HCT116 (cell line): ENCODE measurements around the gene SEC16A. TPM values are rescaled to one million over a fixed set of nuclear protein-coding genes. Genes with fewer than 3 reads are reported as not detected.

Experiments
- ATAC-seq: fragments of 200-7000 bp; cut with Tn5 transposase; 2 replicates; pipeline ENCODE4 v1.9.1; 2020; ENCODE audit warnings: mild to moderate bottlenecking, moderate library complexity
- BruUV-seq: library from RNA; stranded (reverse); fragments of 400-500 nt; replicated peaks from 2 replicates; lab custom pipeline; 2021; lab: Mats Ljungman, UMichigan
- CTCF ChIA-PET: fragments of 300-600 bp; sonication (Branson Sonifier 250); formaldehyde crosslinking; loops from one replicate; lab custom pipeline; 2021; ENCODE audit warnings: antibody characterized with exemption; lab: Charles Lee
- POLR2A ChIA-PET: fragments of 300-600, 350-600 bp; sonication (Branson Sonifier 250); formaldehyde crosslinking; loops from one replicate; lab custom pipeline; 2021; ENCODE audit warnings: antibody characterized with exemption; lab: Charles Lee
- RAD21 ChIA-PET, 2 experiments: fragments of 300-600 bp; sonication (Branson Sonifier 250); formaldehyde crosslinking; loops; one replicate each; lab custom pipeline; 2023; ENCODE audit warnings: low total read pairs in 2 of 2; ENCODE audit not compliant: uncharacterized antibody in 2 of 2, unreplicated experiment in 2 of 2, low non-redundant PET in 1 of 2; lab: Charles Lee
- DNase-seq: peaks from one replicate; pipeline ENCODE4 v3.0.0-alpha.2; 2010; ENCODE audit warnings: low read depth, low spot score
- H2AFZ ChIP-seq: fragments of 200-600 bp; shearing (Covaris generic), sonication (generic); 2 replicates; pipeline ENCODE4 v1.6.1; 2017; ENCODE audit warnings: low read depth, mixed run types, mixed read lengths, antibody characterized with exemption, low read length; ENCODE audit not compliant: poor library complexity, severe bottlenecking
- H3K27ac ChIP-seq: 2 replicates; pipeline ENCODE4 v1.5.1; 2012; ENCODE audit warnings: low read depth, low read length
- H3K27me3 ChIP-seq: fragments of 200-600 bp; sonication (generic); 2 replicates; pipeline ENCODE4 v1.6.1; 2016; ENCODE audit warnings: mixed run types, low read length, mixed read lengths; ENCODE audit not compliant: insufficient read depth
- H3K36me3 ChIP-seq, 2 experiments: fragments of 200-500 bp in 1 of 2; fragments of 200-600 bp in 1 of 2; sonication (Bioruptor generic) in 1 of 2; sonication (generic) in 1 of 2; 2 replicates each; pipeline versions ENCODE4 v1.5.1 to v1.6.1; 2014 to 2016; ENCODE audit warnings: low read length in 2 of 2, inconsistent platforms in 1 of 2, mixed read lengths in 1 of 2, mixed run types in 1 of 2; ENCODE audit not compliant: insufficient read depth in 2 of 2, control insufficient read depth in 1 of 2
- H3K4me1 ChIP-seq, 2 experiments: fragments of 200-600 bp in 1 of 2; sonication (generic) in 1 of 2; 2 replicates each; pipeline versions ENCODE4 v1.5.1 to v1.6.1; 2012 to 2017; ENCODE audit warnings: low read length in 2 of 2, inconsistent platforms in 1 of 2, mild to moderate bottlenecking in 1 of 2, mixed read lengths in 1 of 2, mixed run types in 1 of 2, moderate library complexity in 1 of 2; ENCODE audit not compliant: insufficient read depth in 2 of 2, control insufficient read depth in 1 of 2
- H3K4me2 ChIP-seq: fragments of 200-600 bp; sonication (generic); 2 replicates; pipeline ENCODE4 v1.6.1; 2017; ENCODE audit warnings: mixed run types, low read length, mixed read lengths
- H3K4me3 ChIP-seq, 2 experiments: fragments of 200-600 bp in 1 of 2; sonication (generic) in 1 of 2; replicated peaks in 1 of 2; 2 replicates each; pipeline ENCODE4 v1.5.1; 2011 to 2016; ENCODE audit warnings: low read length in 2 of 2, control low read depth in 1 of 2, low read depth in 1 of 2, mild to moderate bottlenecking in 1 of 2, mixed read lengths in 1 of 2, mixed run types in 1 of 2
- H3K79me2 ChIP-seq: fragments of 200-600 bp; sonication (generic); 2 replicates; pipeline ENCODE4 v1.6.1; 2017; ENCODE audit warnings: mild to moderate bottlenecking, mixed run types, low read length, moderate library complexity, mixed read lengths; ENCODE audit not compliant: insufficient read depth
- H3K9ac ChIP-seq: fragments of 200-600 bp; sonication (generic); 2 replicates; pipeline ENCODE4 v1.6.1; 2016; ENCODE audit warnings: low read length, mixed read lengths
- H3K9me2 ChIP-seq: fragments of 200-600 bp; sonication (generic), shearing (Covaris generic); 2 replicates; pipeline ENCODE4 v1.6.1; 2017; ENCODE audit warnings: mixed run types, mild to moderate bottlenecking, moderate library complexity; ENCODE audit not compliant: insufficient read depth
- H3K9me3 ChIP-seq, 2 experiments: fragments of 200-500 bp in 1 of 2; fragments of 200-600 bp in 1 of 2; sonication (Bioruptor generic) in 1 of 2; sonication (generic) in 1 of 2; 2 replicates each; pipeline ENCODE4 v1.6.1; 2014 to 2017; ENCODE audit warnings: low read length in 2 of 2, mixed read lengths in 2 of 2, inconsistent platforms in 1 of 2, low read depth in 1 of 2, mild to moderate bottlenecking in 1 of 2, mixed run types in 1 of 2, moderate library complexity in 1 of 2; ENCODE audit not compliant: control insufficient read depth in 1 of 2, insufficient read depth in 1 of 2
- H4K20me1 ChIP-seq: fragments of 200-600 bp; sonication (generic), shearing (Covaris generic); 2 replicates; pipeline ENCODE4 v1.6.1; 2017; ENCODE audit warnings: mixed run types, mild to moderate bottlenecking, moderate library complexity; ENCODE audit not compliant: insufficient read depth
- CBX3 ChIP-seq: IDR thresholded peaks from 2 replicates; pipeline ENCODE4 v1.6.1; 2012; ENCODE audit warnings: low read depth
- EGR1 ChIP-seq: IDR thresholded peaks from 2 replicates; pipeline ENCODE4 v1.6.1; 2012; ENCODE audit warnings: low read depth
- EZH2 ChIP-seq: fragments of 200-600 bp; sonication (generic); IDR thresholded peaks from 2 replicates; pipeline ENCODE4 v1.6.1; 2017; ENCODE audit warnings: antibody characterized with exemption, mixed run types
- EZH2phosphoT487 ChIP-seq: fragments of 200-600 bp; IDR thresholded peaks from 2 replicates; pipeline ENCODE4 v1.6.1; 2018; ENCODE audit warnings: antibody characterized with exemption, borderline replicate concordance
- FOSL1 ChIP-seq: IDR thresholded peaks from 2 replicates; pipeline ENCODE4 v1.6.1; 2012; ENCODE audit warnings: low read depth
- JUND ChIP-seq: IDR thresholded peaks from 2 replicates; pipeline ENCODE4 v1.6.1; 2012
- POLR2AphosphoS5 ChIP-seq: IDR thresholded peaks from 2 replicates; pipeline ENCODE4 v1.6.1; 2011; ENCODE audit warnings: mild to moderate bottlenecking, low read depth, low read length, moderate library complexity
- RAD21 ChIP-seq: IDR thresholded peaks from 2 replicates; pipeline ENCODE4 v1.6.1; 2012; ENCODE audit warnings: low read depth, mild to moderate bottlenecking
- TCF7L2 ChIP-seq: IDR thresholded peaks from 2 replicates; pipeline ENCODE4 v1.7.0; 2011; ENCODE audit warnings: borderline replicate concordance, inconsistent platforms; ENCODE audit not compliant: insufficient read depth, insufficient read length; ENCODE audit errors: extremely low read depth
- YY1 ChIP-seq: IDR thresholded peaks from 2 replicates; pipeline ENCODE4 v1.6.1; 2011; ENCODE audit warnings: low read length, low read depth, moderate library complexity, mild to moderate bottlenecking; ENCODE audit not compliant: insufficient replicate concordance; ENCODE audit errors: extremely low read depth
- intact Hi-C: fragments of 100-400 bp; cut with micrococcal nuclease; formaldehyde crosslinking; loops from 2 replicates; pipeline ENCODE4 v1.10.0; 2022
- total RNA-seq: library from RNA; stranded (reverse); gene quantifications from one replicate; pipeline ENCODE4 v1.2.1, GENCODE V29; 2021; ENCODE audit not compliant: unreplicated experiment
- TF ChIP-seq, protein P1 (sequence below): IDR thresholded peaks from 2 replicates; pipeline ENCODE4 v1.6.1; 2011; ENCODE audit warnings: mild to moderate bottlenecking, low read length, moderate library complexity; ENCODE audit not compliant: insufficient replicate concordance; ENCODE audit errors: extremely low read depth
- TF ChIP-seq, protein P2 (sequence below), 3 experiments: fragments of 200-600 bp in 1 of 3; sonication (generic) in 1 of 3; IDR thresholded peaks in 2 of 3; conservative IDR thresholded peaks in 1 of 3; 2 replicates each; pipeline ENCODE4 v1.5.1; 2012 to 2017; ENCODE audit warnings: low read depth in 2 of 3, low read length in 2 of 3, antibody characterized with exemption in 1 of 3, borderline replicate concordance in 1 of 3, control low read depth in 1 of 3, mild to moderate bottlenecking in 1 of 3, mixed read lengths in 1 of 3, mixed run types in 1 of 3, moderate library complexity in 1 of 3; ENCODE audit not compliant: insufficient read depth in 1 of 3
- TF ChIP-seq, protein P3 (sequence below): IDR thresholded peaks from 2 replicates; pipeline ENCODE4 v1.6.1; 2012
- TF ChIP-seq, protein P4 (sequence below): IDR thresholded peaks from 2 replicates; pipeline ENCODE4 v1.6.1; 2012

Gene SEC16A
- total RNA-seq, 1 experiment from 2014 or later, result 49.8 TPM

DNA sequence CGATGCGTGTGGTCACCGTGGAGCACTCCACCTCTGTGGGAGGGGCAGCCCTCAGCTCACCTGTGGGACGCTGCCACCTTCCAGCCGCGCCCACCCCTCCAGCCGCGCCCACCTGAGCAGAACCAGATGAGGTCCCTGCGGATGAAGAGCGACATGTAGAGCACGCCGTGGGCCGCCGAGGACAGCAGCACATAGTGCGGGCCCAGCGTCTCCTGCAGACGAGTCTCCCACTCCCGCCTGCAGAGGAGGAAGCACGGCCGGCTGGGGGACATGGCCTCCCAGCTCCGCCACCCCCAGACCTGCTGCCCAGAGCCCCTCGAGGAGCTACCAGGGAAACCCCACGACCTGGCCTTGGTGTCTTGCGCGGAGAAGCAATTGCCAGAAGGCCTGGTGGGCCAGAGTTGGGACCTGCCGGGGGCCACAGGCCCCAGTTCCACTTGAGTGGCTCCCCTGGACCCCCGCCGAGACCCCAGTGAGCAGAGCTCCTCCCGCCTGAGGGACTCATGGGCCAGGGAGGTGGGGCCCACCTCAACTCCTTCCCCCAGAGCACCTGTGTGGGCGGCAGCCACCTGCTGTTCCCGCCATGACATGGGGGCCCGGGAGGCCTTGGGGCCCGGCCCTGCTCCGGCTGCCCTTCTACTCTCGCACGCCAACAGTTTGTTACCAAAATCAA lies 49.7 kb downstream of the SEC16A start:
- Histone ChIP-seq H4K20me1 (no peaks in the 10 kb centered on the region), H3K9ac (no peak overlapping the region)

More for the DNA sequence above, 49.7 kb downstream of the SEC16A start:
- H3K27me3 ChIP-seq, result no peaks in the 10 kb centered on the region
- intact Hi-C loops, result no loop called here
- ChIA-PET CTCF (no interaction called here), RAD21 (no interaction called here), POLR2A (no interaction called here)
- H3K4me2 ChIP-seq, result no peak overlapping the region
- H3K79me2 ChIP-seq, result peaks cover 48% of the 10 kb centered on the region
- TF ChIP-seq, protein P1, sequence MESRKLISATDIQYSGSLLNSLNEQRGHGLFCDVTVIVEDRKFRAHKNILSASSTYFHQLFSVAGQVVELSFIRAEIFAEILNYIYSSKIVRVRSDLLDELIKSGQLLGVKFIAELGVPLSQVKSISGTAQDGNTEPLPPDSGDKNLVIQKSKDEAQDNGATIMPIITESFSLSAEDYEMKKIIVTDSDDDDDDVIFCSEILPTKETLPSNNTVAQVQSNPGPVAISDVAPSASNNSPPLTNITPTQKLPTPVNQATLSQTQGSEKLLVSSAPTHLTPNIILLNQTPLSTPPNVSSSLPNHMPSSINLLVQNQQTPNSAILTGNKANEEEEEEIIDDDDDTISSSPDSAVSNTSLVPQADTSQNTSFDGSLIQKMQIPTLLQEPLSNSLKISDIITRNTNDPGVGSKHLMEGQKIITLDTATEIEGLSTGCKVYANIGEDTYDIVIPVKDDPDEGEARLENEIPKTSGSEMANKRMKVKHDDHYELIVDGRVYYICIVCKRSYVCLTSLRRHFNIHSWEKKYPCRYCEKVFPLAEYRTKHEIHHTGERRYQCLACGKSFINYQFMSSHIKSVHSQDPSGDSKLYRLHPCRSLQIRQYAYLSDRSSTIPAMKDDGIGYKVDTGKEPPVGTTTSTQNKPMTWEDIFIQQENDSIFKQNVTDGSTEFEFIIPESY, result no peak
- TF ChIP-seq RAD21 (no peak), POLR2AphosphoS5 (no peak), EZH2 (no peak), CBX3 (no peak), EGR1 (no peak), JUND (no peak), EZH2phosphoT487 (no peak), YY1 (no peak), FOSL1 (no peak), TCF7L2 (no peak)
- TF ChIP-seq, protein P2, sequence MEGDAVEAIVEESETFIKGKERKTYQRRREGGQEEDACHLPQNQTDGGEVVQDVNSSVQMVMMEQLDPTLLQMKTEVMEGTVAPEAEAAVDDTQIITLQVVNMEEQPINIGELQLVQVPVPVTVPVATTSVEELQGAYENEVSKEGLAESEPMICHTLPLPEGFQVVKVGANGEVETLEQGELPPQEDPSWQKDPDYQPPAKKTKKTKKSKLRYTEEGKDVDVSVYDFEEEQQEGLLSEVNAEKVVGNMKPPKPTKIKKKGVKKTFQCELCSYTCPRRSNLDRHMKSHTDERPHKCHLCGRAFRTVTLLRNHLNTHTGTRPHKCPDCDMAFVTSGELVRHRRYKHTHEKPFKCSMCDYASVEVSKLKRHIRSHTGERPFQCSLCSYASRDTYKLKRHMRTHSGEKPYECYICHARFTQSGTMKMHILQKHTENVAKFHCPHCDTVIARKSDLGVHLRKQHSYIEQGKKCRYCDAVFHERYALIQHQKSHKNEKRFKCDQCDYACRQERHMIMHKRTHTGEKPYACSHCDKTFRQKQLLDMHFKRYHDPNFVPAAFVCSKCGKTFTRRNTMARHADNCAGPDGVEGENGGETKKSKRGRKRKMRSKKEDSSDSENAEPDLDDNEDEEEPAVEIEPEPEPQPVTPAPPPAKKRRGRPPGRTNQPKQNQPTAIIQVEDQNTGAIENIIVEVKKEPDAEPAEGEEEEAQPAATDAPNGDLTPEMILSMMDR (IDR thresholded peaks at IDR 0.05 in 2 of 3, conservative IDR thresholded peaks at IDR 0.05 in 1 of 3; ENCODE audit: borderline replicate concordance in 1 of 3, insufficient read depth in 1 of 3, low read depth in 2 of 3, low read length in 2 of 3), result no peak
- TF ChIP-seq, protein P3, sequence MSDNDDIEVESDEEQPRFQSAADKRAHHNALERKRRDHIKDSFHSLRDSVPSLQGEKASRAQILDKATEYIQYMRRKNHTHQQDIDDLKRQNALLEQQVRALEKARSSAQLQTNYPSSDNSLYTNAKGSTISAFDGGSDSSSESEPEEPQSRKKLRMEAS, result no peak
- TF ChIP-seq, protein P4, sequence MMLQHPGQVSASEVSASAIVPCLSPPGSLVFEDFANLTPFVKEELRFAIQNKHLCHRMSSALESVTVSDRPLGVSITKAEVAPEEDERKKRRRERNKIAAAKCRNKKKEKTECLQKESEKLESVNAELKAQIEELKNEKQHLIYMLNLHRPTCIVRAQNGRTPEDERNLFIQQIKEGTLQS, result no peak
- DNase-seq, result no peak
- H2AFZ ChIP-seq, result no peak overlapping the region
- no peaks in the 10 kb centered on the region for H3K9me2 ChIP-seq
- H3K4me3 ChIP-seq, result no peak overlapping the region
- peaks cover 7 to 11% of the 10 kb centered on the region in 2 experiments; a peak in 2 of 4 replicates for H3K36me3 ChIP-seq
- H3K9me3 ChIP-seq, result no peaks in the 10 kb centered on the region
- no peak for ATAC-seq
- no peak overlapping the region for H3K27ac ChIP-seq
- BruUV-seq, result no TSS peak
- peaks cover 2 to 9% of the 10 kb centered on the region in 2 experiments for H3K4me1 ChIP-seq
